ENCODE data around the gene HIGD1A. TPM values are rescaled to one million over a fixed set of nuclear protein-coding genes. Genes with fewer than 3 reads are reported as not detected.

The HIGD1A gene
- total RNA-seq, 2 experiments from 2014 or later, result 60.4 to 75.8 TPM

GRCh38 chr3:42820746-42821051 lies 16.4 kb upstream of the HIGD1A start:
- intact Hi-C loops (cut with micrococcal nuclease; ENCODE audit: unreplicated experiment), result no loop called here
- BruUV-seq (replicated peaks), result no TSS peak
- Histone ChIP-seq H3K4me1 (ENCODE audit: insufficient read depth, low read length, poor library complexity, severe bottlenecking) (no peaks in the 10 kb centered on the region), H4K20me1 (ENCODE audit: insufficient read depth, low read length) (no peaks in the 10 kb centered on the region), H3K4me3 (ENCODE audit: low read depth, low read length, poor library complexity, severe bottlenecking) (no peak overlapping the region), H3K79me2 (ENCODE audit: insufficient read depth, low read depth, low read length) (no peaks in the 10 kb centered on the region), H3K9me2 (ENCODE audit: insufficient read depth, low read length) (no peaks in the 10 kb centered on the region), H3K4me2 (ENCODE audit: low read length) (no peak overlapping the region), H3K27ac (ENCODE audit: low read depth, low read length, poor library complexity, severe bottlenecking) (no peak overlapping the region), H3K9me3 (ENCODE audit: low read length) (no peaks in the 10 kb centered on the region), H2AFZ (ENCODE audit: low read length) (no peak overlapping the region), H3K36me3 (ENCODE audit: insufficient read depth, low read length) (no peaks in the 10 kb centered on the region)
- no peak for DNase-seq (ENCODE audit: low spot score)
- POLR2A ChIA-PET, result interaction anchor here (0.6 to 0.7 kb wide), 5 partner anchors 28 to 1819 kb away, joined by 3 to 4 read pairs (median 3); no protein-coding TSS in a partner anchor
- CTCF ChIA-PET (ENCODE audit: unreplicated experiment), result no interaction called here
- no peak for TF ChIP-seq EZH2phosphoT487 (IDR thresholded peaks at IDR 0.05; ENCODE audit: borderline replicate concordance, low read depth, low read length)
- TF ChIP-seq, protein P1, sequence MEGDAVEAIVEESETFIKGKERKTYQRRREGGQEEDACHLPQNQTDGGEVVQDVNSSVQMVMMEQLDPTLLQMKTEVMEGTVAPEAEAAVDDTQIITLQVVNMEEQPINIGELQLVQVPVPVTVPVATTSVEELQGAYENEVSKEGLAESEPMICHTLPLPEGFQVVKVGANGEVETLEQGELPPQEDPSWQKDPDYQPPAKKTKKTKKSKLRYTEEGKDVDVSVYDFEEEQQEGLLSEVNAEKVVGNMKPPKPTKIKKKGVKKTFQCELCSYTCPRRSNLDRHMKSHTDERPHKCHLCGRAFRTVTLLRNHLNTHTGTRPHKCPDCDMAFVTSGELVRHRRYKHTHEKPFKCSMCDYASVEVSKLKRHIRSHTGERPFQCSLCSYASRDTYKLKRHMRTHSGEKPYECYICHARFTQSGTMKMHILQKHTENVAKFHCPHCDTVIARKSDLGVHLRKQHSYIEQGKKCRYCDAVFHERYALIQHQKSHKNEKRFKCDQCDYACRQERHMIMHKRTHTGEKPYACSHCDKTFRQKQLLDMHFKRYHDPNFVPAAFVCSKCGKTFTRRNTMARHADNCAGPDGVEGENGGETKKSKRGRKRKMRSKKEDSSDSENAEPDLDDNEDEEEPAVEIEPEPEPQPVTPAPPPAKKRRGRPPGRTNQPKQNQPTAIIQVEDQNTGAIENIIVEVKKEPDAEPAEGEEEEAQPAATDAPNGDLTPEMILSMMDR (conservative IDR thresholded peaks at IDR 0.05; ENCODE audit: low read length), result no peak

GRCh38 chr3:42819351-42819965 lies 15.2 kb upstream of the HIGD1A start:
- DNase-seq (ENCODE audit: low spot score), result no peak
- H2AFZ ChIP-seq (ENCODE audit: low read length), result no peak overlapping the region
- POLR2A ChIA-PET, result interaction anchor here (0.7 kb wide), 2 partner anchors 12 to 20 kb away, joined by 3 to 4 read pairs; no protein-coding TSS in a partner anchor
- no peaks in the 10 kb centered on the region for H3K36me3 ChIP-seq (ENCODE audit: insufficient read depth, low read length)
- H3K4me1 ChIP-seq (ENCODE audit: insufficient read depth, low read length, poor library complexity, severe bottlenecking), result no peaks in the 10 kb centered on the region
- TF ChIP-seq, protein P1 (conservative IDR thresholded peaks at IDR 0.05; ENCODE audit: low read length), result no peak
- no peak for TF ChIP-seq EZH2phosphoT487 (IDR thresholded peaks at IDR 0.05; ENCODE audit: borderline replicate concordance, low read depth, low read length)
- H4K20me1 ChIP-seq (ENCODE audit: insufficient read depth, low read length), result no peaks in the 10 kb centered on the region
- intact Hi-C loops (cut with micrococcal nuclease; ENCODE audit: unreplicated experiment), result no loop called here
- H3K9me2 ChIP-seq (ENCODE audit: insufficient read depth, low read length), result no peaks in the 10 kb centered on the region
- BruUV-seq (replicated peaks), result no TSS peak
- H3K27ac ChIP-seq (ENCODE audit: low read depth, low read length, poor library complexity, severe bottlenecking), result no peak overlapping the region
- H3K4me3 ChIP-seq (ENCODE audit: low read depth, low read length, poor library complexity, severe bottlenecking), result no peak overlapping the region
- no peaks in the 10 kb centered on the region for H3K9me3 ChIP-seq (ENCODE audit: low read length)
- no peak overlapping the region for H3K4me2 ChIP-seq (ENCODE audit: low read length)
- CTCF ChIA-PET (ENCODE audit: unreplicated experiment), result no interaction called here
- no peaks in the 10 kb centered on the region for H3K79me2 ChIP-seq (ENCODE audit: insufficient read depth, low read depth, low read length)

GRCh38 chr3:42815826-42816225 lies 11.5 kb upstream of the HIGD1A start:
- no peaks in the 10 kb centered on the region for H3K9me3 ChIP-seq (ENCODE audit: low read length)
- BruUV-seq (replicated peaks), result no TSS peak
- H3K79me2 ChIP-seq (ENCODE audit: insufficient read depth, low read depth, low read length), result no peaks in the 10 kb centered on the region
- H2AFZ ChIP-seq (ENCODE audit: low read length), result no peak overlapping the region
- ChIA-PET POLR2A (interaction anchor here (1.1 kb wide), 1 partner anchor 12 kb away, joined by 3 read pairs; no protein-coding TSS in a partner anchor), CTCF (ENCODE audit: unreplicated experiment) (no interaction called here)
- intact Hi-C loops (cut with micrococcal nuclease; ENCODE audit: unreplicated experiment), result no loop called here
- H3K4me3 ChIP-seq (ENCODE audit: low read depth, low read length, poor library complexity, severe bottlenecking), result no peak overlapping the region
- H3K4me2 ChIP-seq (ENCODE audit: low read length), result no peak overlapping the region
- no peaks in the 10 kb centered on the region for H3K4me1 ChIP-seq (ENCODE audit: insufficient read depth, low read length, poor library complexity, severe bottlenecking)
- H3K36me3 ChIP-seq (ENCODE audit: insufficient read depth, low read length), result no peaks in the 10 kb centered on the region
- no peak for TF ChIP-seq EZH2phosphoT487 (IDR thresholded peaks at IDR 0.05; ENCODE audit: borderline replicate concordance, low read depth, low read length)
- TF ChIP-seq, protein P1 (conservative IDR thresholded peaks at IDR 0.05; ENCODE audit: low read length), result no peak
- H4K20me1 ChIP-seq (ENCODE audit: insufficient read depth, low read length), result no peaks in the 10 kb centered on the region
- no peak for DNase-seq (ENCODE audit: low spot score)
- H3K27ac ChIP-seq (ENCODE audit: low read depth, low read length, poor library complexity, severe bottlenecking), result no peak overlapping the region
- H3K9me2 ChIP-seq (ENCODE audit: insufficient read depth, low read length), result no peaks in the 10 kb centered on the region

All from OCI-LY7 (cell line).